ENCODE results near the gene UBE3C. TPM values are rescaled to one million over a fixed set of nuclear protein-coding genes. Genes with fewer than 3 reads are reported as not detected.
"Not testable (repeated sequence)": the region's sequence is repeated elsewhere in the genome, so short reads cannot be mapped to it uniquely, and the experiment has no call there.

The UBE3C gene
- total RNA-seq, 2 donors from 2014 or later, result 55.0 to 93.6 TPM

- TF ChIP-seq CTCF (IDR thresholded peaks at IDR 0.05), result no peak
- DNase-seq (ENCODE audit: low spot score), result no peak
Observed at GRCh38 chr7:157253850-157254249, 115.1 kb downstream of the UBE3C start.

GRCh38 chr7:157254781-157255180 lies 116.1 kb downstream of the UBE3C start:
- not testable (repeated sequence) for H3K4me3 ChIP-seq; H3K9me3 ChIP-seq; ATAC-seq (ENCODE audit: insufficient number of reproducible peaks, low FRiP score, low read depth); H3K27ac ChIP-seq; DNase-seq (ENCODE audit: low spot score); H3K4me1 ChIP-seq (ENCODE audit: control insufficient read depth in 1 of 2, low read depth in 2 of 2); H3K27me3 ChIP-seq (replicated peaks; ENCODE audit: insufficient read depth)
- H3K36me3 ChIP-seq, result peaks cover 33% of the 10 kb centered on the region

More at GRCh38 chr7:157253850-157254249, 115.1 kb downstream of the UBE3C start:
- Histone ChIP-seq H3K4me1 (ENCODE audit: control insufficient read depth in 1 of 2, low read depth in 2 of 2) (no peaks in the 10 kb centered on the region), H3K4me3 (no peak overlapping the region), H3K27ac (no peak overlapping the region), H3K9me3 (no peaks in the 10 kb centered on the region), H3K36me3 (peaks cover 31% of the 10 kb centered on the region), H3K27me3 (replicated peaks; ENCODE audit: insufficient read depth) (no peaks in the 10 kb centered on the region)
- no peak for ATAC-seq (ENCODE audit: insufficient number of reproducible peaks, low FRiP score, low read depth)

GRCh38 chr7:157255201-157255606 lies 116.5 kb downstream of the UBE3C start:
- no peak for TF ChIP-seq CTCF (IDR thresholded peaks at IDR 0.05)
- H3K27ac ChIP-seq, result no peak overlapping the region
- DNase-seq (ENCODE audit: low spot score), result no peak
- H3K4me1 ChIP-seq (ENCODE audit: control insufficient read depth in 1 of 2, low read depth in 2 of 2), result no peaks in the 10 kb centered on the region
- no peaks in the 10 kb centered on the region for H3K9me3 ChIP-seq
- no peak overlapping the region for H3K4me3 ChIP-seq
- no peak for ATAC-seq (ENCODE audit: insufficient number of reproducible peaks, low FRiP score, low read depth)
- H3K27me3 ChIP-seq (replicated peaks; ENCODE audit: insufficient read depth), result no peaks in the 10 kb centered on the region
- peaks cover 33% of the 10 kb centered on the region for H3K36me3 ChIP-seq

- peaks cover 0 to 7% of the 10 kb centered on the region in 2 donors for H3K4me1 ChIP-seq (ENCODE audit: control insufficient read depth in 1 of 2, low read depth in 2 of 2)
- no peak for DNase-seq (ENCODE audit: low spot score)
- no peak for ATAC-seq (ENCODE audit: insufficient number of reproducible peaks, low FRiP score, low read depth)
- no peaks in the 10 kb centered on the region for H3K9me3 ChIP-seq
- H3K36me3 ChIP-seq, result peaks cover 44% of the 10 kb centered on the region
- no peak overlapping the region for H3K4me3 ChIP-seq
- no peak for TF ChIP-seq CTCF (IDR thresholded peaks at IDR 0.05)
- no peaks in the 10 kb centered on the region for H3K27me3 ChIP-seq (replicated peaks; ENCODE audit: insufficient read depth)
- no peak overlapping the region for H3K27ac ChIP-seq
Observed at GRCh38 chr7:157263156-157263555, 124.4 kb downstream of the UBE3C start.

- peaks cover 0 to 7% of the 10 kb centered on the region in 2 donors for H3K4me1 ChIP-seq (ENCODE audit: control insufficient read depth in 1 of 2, low read depth in 2 of 2)
- DNase-seq (ENCODE audit: low spot score) (no peak), ATAC-seq (ENCODE audit: insufficient number of reproducible peaks, low FRiP score, low read depth) (no peak)
- H3K36me3 ChIP-seq, result peaks cover 34% of the 10 kb centered on the region
- no peaks in the 10 kb centered on the region for H3K27me3 ChIP-seq (replicated peaks; ENCODE audit: insufficient read depth)
- no peak overlapping the region for H3K27ac ChIP-seq
- no peaks in the 10 kb centered on the region for H3K9me3 ChIP-seq
- TF ChIP-seq CTCF (IDR thresholded peaks at IDR 0.05), result no peak
- no peak overlapping the region for H3K4me3 ChIP-seq
Observed at GRCh38 chr7:157265051-157265450, 126.3 kb downstream of the UBE3C start.

GRCh38 chr7:157266272-157266671 lies 127.5 kb downstream of the UBE3C start:
- TF ChIP-seq CTCF (IDR thresholded peaks at IDR 0.05), result no peak
- peaks cover 30% of the 10 kb centered on the region for H3K36me3 ChIP-seq
- ATAC-seq (ENCODE audit: insufficient number of reproducible peaks, low FRiP score, low read depth), result no peak
- H3K9me3 ChIP-seq, result no peaks in the 10 kb centered on the region
- no peak overlapping the region for H3K4me3 ChIP-seq
- H3K4me1 ChIP-seq (ENCODE audit: control insufficient read depth in 1 of 2, low read depth in 2 of 2), result peaks cover 3 to 7% of the 10 kb centered on the region in 2 donors
- no peaks in the 10 kb centered on the region for H3K27me3 ChIP-seq (replicated peaks; ENCODE audit: insufficient read depth)
- DNase-seq (ENCODE audit: low spot score), result no peak
- no peak overlapping the region for H3K27ac ChIP-seq

Data from thoracic aorta (tissue), 2 donors.